OCI-LY7 (cell line): ENCODE results near the gene TRIM3.

Experiments
- EZH2phosphoT487 ChIP-seq: fragments of 200-600 bp; sonication (generic); IDR thresholded peaks from 2 replicates; pipeline ENCODE4 v1.6.1; 2018; ENCODE audit warnings: low read depth, borderline replicate concordance, mild to moderate bottlenecking, mixed run types, antibody characterized with exemption, low read length, moderate library complexity, mixed read lengths
- TF ChIP-seq, protein P1 (sequence below): fragments of 200-600 bp; sonication (generic); conservative IDR thresholded peaks from 2 replicates; pipeline ENCODE4 v1.5.1; 2014; ENCODE audit warnings: mild to moderate bottlenecking, antibody characterized with exemption, low read length, moderate library complexity, mixed read lengths

DNA sequence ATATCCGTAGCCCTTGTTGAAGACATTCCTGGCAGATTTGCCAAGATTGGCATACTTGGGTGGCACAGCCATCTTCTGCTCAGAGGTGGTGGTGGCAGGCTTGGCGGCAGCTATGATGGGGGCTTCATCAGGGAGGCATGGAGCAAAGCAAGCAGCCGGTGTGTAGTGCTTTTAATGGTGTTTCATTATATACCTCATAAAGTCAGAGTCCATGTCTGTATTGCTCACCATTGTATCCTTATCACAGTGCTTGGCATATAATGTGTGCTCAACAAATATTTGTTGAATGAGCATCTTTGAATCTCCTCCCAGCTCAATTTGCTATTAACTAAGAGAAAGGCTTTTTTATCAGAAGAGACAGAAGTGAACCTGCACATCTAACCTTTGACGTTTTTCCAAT, 15.6 kb upstream of the TRIM3 start:
- TF ChIP-seq, protein P1, sequence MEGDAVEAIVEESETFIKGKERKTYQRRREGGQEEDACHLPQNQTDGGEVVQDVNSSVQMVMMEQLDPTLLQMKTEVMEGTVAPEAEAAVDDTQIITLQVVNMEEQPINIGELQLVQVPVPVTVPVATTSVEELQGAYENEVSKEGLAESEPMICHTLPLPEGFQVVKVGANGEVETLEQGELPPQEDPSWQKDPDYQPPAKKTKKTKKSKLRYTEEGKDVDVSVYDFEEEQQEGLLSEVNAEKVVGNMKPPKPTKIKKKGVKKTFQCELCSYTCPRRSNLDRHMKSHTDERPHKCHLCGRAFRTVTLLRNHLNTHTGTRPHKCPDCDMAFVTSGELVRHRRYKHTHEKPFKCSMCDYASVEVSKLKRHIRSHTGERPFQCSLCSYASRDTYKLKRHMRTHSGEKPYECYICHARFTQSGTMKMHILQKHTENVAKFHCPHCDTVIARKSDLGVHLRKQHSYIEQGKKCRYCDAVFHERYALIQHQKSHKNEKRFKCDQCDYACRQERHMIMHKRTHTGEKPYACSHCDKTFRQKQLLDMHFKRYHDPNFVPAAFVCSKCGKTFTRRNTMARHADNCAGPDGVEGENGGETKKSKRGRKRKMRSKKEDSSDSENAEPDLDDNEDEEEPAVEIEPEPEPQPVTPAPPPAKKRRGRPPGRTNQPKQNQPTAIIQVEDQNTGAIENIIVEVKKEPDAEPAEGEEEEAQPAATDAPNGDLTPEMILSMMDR: no peak
- TF ChIP-seq EZH2phosphoT487: no peak
